Thyroid gland (tissue), 4 donors: ENCODE results near the gene RNF213.

ENCODE experiments used
- POLR2A ChIP-seq, 2 donors: fragments of 450-650 bp; IDR thresholded peaks; one replicate each; pipeline ENCODE4 v1.6.1; 2017; ENCODE audit warnings: antibody characterized with exemption in 2 of 2, mild to moderate bottlenecking in 2 of 2, moderate library complexity in 1 of 2
- TF ChIP-seq, protein P1 (sequence below), 6 experiments: fragments of 200-600 bp in 3 of 6; fragments of 450-650 bp in 3 of 6; sonication (generic) in 3 of 6; IDR thresholded peaks; one replicate each; pipeline ENCODE4 v1.5.1; 2016 to 2019; ENCODE audit warnings: antibody characterized with exemption in 6 of 6, mild to moderate bottlenecking in 2 of 6, inconsistent platforms in 1 of 6, moderate library complexity in 1 of 6

DNA sequence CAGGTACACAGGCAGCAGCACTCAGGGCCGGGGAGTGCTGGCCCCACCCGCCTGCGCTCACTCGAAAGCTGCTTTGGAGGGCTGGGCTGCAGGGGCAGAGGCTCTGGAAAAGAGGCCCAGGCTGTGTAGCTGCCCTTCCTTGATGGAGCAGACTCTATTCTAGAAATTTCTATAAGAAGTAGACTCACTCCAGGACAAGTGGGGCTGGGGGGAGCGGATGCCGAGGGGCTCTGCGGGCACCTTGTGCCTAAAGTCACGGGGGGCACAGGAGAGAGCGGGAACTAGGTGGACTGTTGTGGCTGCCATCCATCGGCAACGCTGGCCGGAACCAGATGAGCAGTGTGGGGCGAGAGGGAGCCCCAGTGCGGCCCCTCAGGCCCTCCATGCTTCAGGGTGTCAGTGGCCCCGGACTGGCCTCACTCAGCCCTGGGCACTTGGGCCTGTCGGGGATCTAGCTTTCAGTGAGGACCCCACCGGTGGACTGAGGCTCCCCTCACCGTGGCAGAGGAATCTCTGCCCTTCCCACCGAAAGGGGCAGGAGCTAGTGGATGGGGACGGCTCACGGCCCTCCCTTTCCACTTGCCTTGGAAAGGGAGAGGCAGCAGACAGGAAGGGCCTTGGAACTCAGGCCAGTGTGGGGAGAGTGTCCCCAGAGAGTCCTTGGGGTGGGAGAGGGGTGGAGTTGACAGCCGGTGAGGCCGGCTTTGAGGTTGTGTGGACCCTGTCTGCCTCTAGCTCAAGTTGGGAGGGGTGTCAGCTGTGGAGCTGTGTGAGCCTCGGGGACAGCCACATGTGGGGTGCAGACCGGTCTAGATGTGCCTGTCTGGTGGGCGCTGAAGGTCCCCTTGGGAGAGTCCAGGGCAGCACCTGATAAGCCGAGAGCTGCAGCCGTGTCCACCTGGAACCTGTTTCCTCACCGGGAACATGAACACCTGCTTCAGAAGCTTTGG, 170.9 kb downstream of the RNF213 start:
- TF ChIP-seq, protein P1, sequence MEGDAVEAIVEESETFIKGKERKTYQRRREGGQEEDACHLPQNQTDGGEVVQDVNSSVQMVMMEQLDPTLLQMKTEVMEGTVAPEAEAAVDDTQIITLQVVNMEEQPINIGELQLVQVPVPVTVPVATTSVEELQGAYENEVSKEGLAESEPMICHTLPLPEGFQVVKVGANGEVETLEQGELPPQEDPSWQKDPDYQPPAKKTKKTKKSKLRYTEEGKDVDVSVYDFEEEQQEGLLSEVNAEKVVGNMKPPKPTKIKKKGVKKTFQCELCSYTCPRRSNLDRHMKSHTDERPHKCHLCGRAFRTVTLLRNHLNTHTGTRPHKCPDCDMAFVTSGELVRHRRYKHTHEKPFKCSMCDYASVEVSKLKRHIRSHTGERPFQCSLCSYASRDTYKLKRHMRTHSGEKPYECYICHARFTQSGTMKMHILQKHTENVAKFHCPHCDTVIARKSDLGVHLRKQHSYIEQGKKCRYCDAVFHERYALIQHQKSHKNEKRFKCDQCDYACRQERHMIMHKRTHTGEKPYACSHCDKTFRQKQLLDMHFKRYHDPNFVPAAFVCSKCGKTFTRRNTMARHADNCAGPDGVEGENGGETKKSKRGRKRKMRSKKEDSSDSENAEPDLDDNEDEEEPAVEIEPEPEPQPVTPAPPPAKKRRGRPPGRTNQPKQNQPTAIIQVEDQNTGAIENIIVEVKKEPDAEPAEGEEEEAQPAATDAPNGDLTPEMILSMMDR (IDR thresholded peaks at IDR 0.05) = no peak
- no peak for TF ChIP-seq POLR2A (IDR thresholded peaks at IDR 0.05)
